ENCODE results near the gene PTPN21.

DNA sequence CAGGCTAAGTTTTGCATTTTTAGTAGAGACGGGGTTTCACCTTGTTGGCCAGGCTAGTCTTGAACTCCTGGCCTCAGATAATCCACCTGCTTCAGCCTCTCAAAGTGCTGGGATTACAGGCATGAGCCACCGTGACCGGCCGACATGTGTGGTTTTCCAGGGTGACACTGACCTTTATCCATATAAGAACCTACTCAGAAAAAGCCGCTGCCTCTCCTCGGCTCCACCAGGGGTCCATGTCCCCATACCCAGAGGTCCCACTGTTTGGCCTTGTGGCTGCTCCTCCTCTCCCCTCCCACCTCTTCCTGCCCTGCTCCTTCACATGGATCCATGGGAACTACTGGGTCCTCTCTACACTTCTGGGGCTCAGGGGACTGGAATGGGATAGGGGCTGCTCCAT is 64.6 kb downstream of the PTPN21 start:
- TF ChIP-seq CTCF (IDR thresholded peaks at IDR 0.05) (no peak), EP300 (IDR thresholded peaks at IDR 0.05; ENCODE audit: low read depth) (no peak), POLR2A (IDR thresholded peaks at IDR 0.05) (no peak)
